Measurements from ENCODE around the gene ST3GAL3. TPM values are rescaled to one million over a fixed set of nuclear protein-coding genes. Genes with fewer than 3 reads are reported as not detected.

Gene ST3GAL3
- total RNA-seq, 4 donors from 2014 or later = 30.2 to 41.4 (median 33.2) TPM

- WGBS, 2 donors (ENCODE audit: low coverage in 1 of 2) = 65 to 71% methylated on average over 2 to 3 of the region's 17 CpGs
- H3K4me1 ChIP-seq = peaks cover 0 to 18% (median 0%) of the 10 kb centered on the region in 3 donors
- H3K27me3 ChIP-seq = no peaks in the 10 kb centered on the region
- no peaks in the 10 kb centered on the region for H3K36me3 ChIP-seq
- TF ChIP-seq POLR2A (IDR thresholded peaks at IDR 0.05) = no peak
- TF ChIP-seq CTCF (IDR thresholded peaks at IDR 0.05) = no peak
- no peak for TF ChIP-seq EP300 (IDR thresholded peaks at IDR 0.05)
- TF ChIP-seq POLR2AphosphoS5 (IDR thresholded peaks at IDR 0.05) = no peak
- no peak for ATAC-seq
- H3K27ac ChIP-seq = no peak overlapping the region
- H3K4me3 ChIP-seq = no peak overlapping the region
- no peaks in the 10 kb centered on the region for H3K9me3 ChIP-seq
Observed at GRCh38 chr1:43851561-43852338, 144.4 kb downstream of the ST3GAL3 start.

GRCh38 chr1:43853161-43853921, 146.0 kb downstream of the ST3GAL3 start:
- H3K27me3 ChIP-seq = no peaks in the 10 kb centered on the region
- TF ChIP-seq CTCF (IDR thresholded peaks at IDR 0.05) = no peak
- TF ChIP-seq POLR2AphosphoS5 (IDR thresholded peaks at IDR 0.05) = no peak
- TF ChIP-seq POLR2A (IDR thresholded peaks at IDR 0.05) = no peak
- H3K4me3 ChIP-seq = no peak overlapping the region
- no peak for ATAC-seq
- peaks cover 3 to 26% (median 4%) of the 10 kb centered on the region in 3 donors for H3K4me1 ChIP-seq
- 20 to 50% methylated on average over 3 to 5 of the region's 7 CpGs for WGBS, 2 donors (ENCODE audit: low coverage in 1 of 2)
- H3K9me3 ChIP-seq = no peaks in the 10 kb centered on the region
- no peaks in the 10 kb centered on the region for H3K36me3 ChIP-seq
- no peak overlapping the region for H3K27ac ChIP-seq

GRCh38 chr1:43854473-43854872, 147.1 kb downstream of the ST3GAL3 start:
- H3K36me3 ChIP-seq = peaks cover 0 to 4% of the 10 kb centered on the region in 2 donors
- no peak overlapping the region for H3K4me3 ChIP-seq
- no peaks in the 10 kb centered on the region for H3K27me3 ChIP-seq
- WGBS, 2 donors (ENCODE audit: low coverage in 1 of 2) = 83 to 100% methylated on average over 3 to 4 of the region's 4 CpGs
- ATAC-seq = no peak
- H3K9me3 ChIP-seq = no peaks in the 10 kb centered on the region
- no peak for TF ChIP-seq POLR2AphosphoS5 (IDR thresholded peaks at IDR 0.05)
- no peak for TF ChIP-seq POLR2A (IDR thresholded peaks at IDR 0.05)
- no peak for TF ChIP-seq CTCF (IDR thresholded peaks at IDR 0.05)
- no peak for TF ChIP-seq EP300 (IDR thresholded peaks at IDR 0.05)
- H3K4me1 ChIP-seq = peaks cover 6 to 37% (median 8%) of the 10 kb centered on the region in 3 donors
- H3K27ac ChIP-seq = no peak overlapping the region

- Histone ChIP-seq H3K27me3 (no peaks in the 10 kb centered on the region), H3K4me1 (peaks cover 6 to 55% (median 8%) of the 10 kb centered on the region in 3 donors), H3K9me3 (no peaks in the 10 kb centered on the region), H3K36me3 (peaks cover 0 to 4% of the 10 kb centered on the region in 2 donors), H3K4me3 (no peak overlapping the region), H3K27ac (no peak overlapping the region)
- WGBS, 2 donors (ENCODE audit: low coverage in 1 of 2) = 86 to 97% methylated on average over 4 to 5 of the region's 5 CpGs
- no peak for ATAC-seq
- TF ChIP-seq CTCF (IDR thresholded peaks at IDR 0.05) (no peak), POLR2AphosphoS5 (IDR thresholded peaks at IDR 0.05) (no peak), POLR2A (IDR thresholded peaks at IDR 0.05) (no peak), EP300 (IDR thresholded peaks at IDR 0.05) (no peak)
Observed at GRCh38 chr1:43856188-43856587, 148.9 kb downstream of the ST3GAL3 start.
